Hepatocyte (in vitro differentiated cells): Measurements from ENCODE around the gene GRM8. TPM values are rescaled to one million over a fixed set of nuclear protein-coding genes. Genes with fewer than 3 reads are reported as not detected.

ENCODE experiments used
- DNase-seq: peaks from one replicate; pipeline ENCODE4 v3.0.0-alpha.2; 2016; ENCODE audit warnings: low spot score
- H2AFZ ChIP-seq: fragments of 200-600 bp; sonication (generic); 2 replicates; pipeline ENCODE4 v1.6.0; 2016; ENCODE audit warnings: antibody characterized with exemption, mild to moderate bottlenecking
- H3K27ac ChIP-seq: fragments of 200-600 bp; sonication (generic); 2 replicates; pipeline ENCODE4 v1.5.1; 2016; ENCODE audit warnings: mild to moderate bottlenecking
- H3K27me3 ChIP-seq: fragments of 200-600 bp; sonication (generic); 2 replicates; pipeline ENCODE4 v1.6.1; 2016
- H3K36me3 ChIP-seq: fragments of 200-600 bp; sonication (generic); replicated peaks from 2 replicates; pipeline ENCODE4 v1.5.1; 2016; ENCODE audit warnings: low read depth; ENCODE audit not compliant: insufficient read depth
- H3K4me1 ChIP-seq: fragments of 200-600 bp; sonication (generic); 2 replicates; pipeline ENCODE4 v1.5.1; 2016; ENCODE audit warnings: mild to moderate bottlenecking, moderate library complexity; ENCODE audit not compliant: insufficient read depth
- H3K4me2 ChIP-seq: fragments of 200-600 bp; sonication (generic); 2 replicates; pipeline ENCODE4 v1.6.0; 2016
- H3K4me3 ChIP-seq: fragments of 200-600 bp; sonication (generic); 2 replicates; pipeline ENCODE4 v1.5.1; 2016; ENCODE audit warnings: mild to moderate bottlenecking
- H3K79me2 ChIP-seq: fragments of 200-600 bp; sonication (generic); 2 replicates; pipeline ENCODE4 v1.6.0; 2017; ENCODE audit warnings: mild to moderate bottlenecking
- H3K9me2 ChIP-seq: fragments of 200-600 bp; sonication (generic); replicated peaks from 2 replicates; pipeline ENCODE4 v1.6.0; 2017; ENCODE audit warnings: mild to moderate bottlenecking; ENCODE audit not compliant: insufficient read depth
- H3K9me3 ChIP-seq: fragments of 200-600 bp; sonication (generic); 2 replicates; pipeline ENCODE4 v1.5.1; 2016; ENCODE audit warnings: low read depth, mild to moderate bottlenecking
- H4K20me1 ChIP-seq: fragments of 200-600 bp; sonication (generic); 2 replicates; pipeline ENCODE4 v1.6.0; 2016; ENCODE audit warnings: mild to moderate bottlenecking; ENCODE audit not compliant: insufficient read depth, poor library complexity, severe bottlenecking
- EZH2 ChIP-seq: fragments of 200-600 bp; sonication (generic); IDR thresholded peaks from 2 replicates; pipeline ENCODE4 v1.6.1; 2016; ENCODE audit warnings: antibody characterized with exemption, mild to moderate bottlenecking, borderline replicate concordance
- EZH2phosphoT487 ChIP-seq: fragments of 200-600 bp; sonication (generic); IDR thresholded peaks from one replicate; pipeline ENCODE4 v1.6.1; 2018; ENCODE audit warnings: antibody characterized with exemption, mild to moderate bottlenecking, low read depth, moderate library complexity; ENCODE audit not compliant: unreplicated experiment, severe bottlenecking
- WGBS: methylation state at CpG from one replicate; pipeline ENCODE4 v1.1.6; 2016; ENCODE audit warnings: low lambda C conversion rate; ENCODE audit errors: missing lambda C conversion rate; 5-methylcytosine and 5-hydroxymethylcytosine counted together
- polyA plus RNA-seq: library from polyadenylated mRNA; unstranded; fragments of >200 nt; fragmentation: Nextera tagmentation; extraction: Ambion mirVana; gene quantifications from 2 replicates; pipeline ENCODE4 v1.2.1, GENCODE V29; 2016
- total RNA-seq: library from RNA; depleted of rRNA; stranded (reverse); fragments of >200 nt; gene quantifications from 2 replicates; pipeline ENCODE4 v1.2.3, GENCODE V29; 2014
- TF ChIP-seq, protein P1 (sequence below): fragments of 200-600 bp; sonication (generic); IDR thresholded peaks from 2 replicates; pipeline ENCODE4 v1.5.1; 2016; ENCODE audit warnings: antibody characterized with exemption, mild to moderate bottlenecking; ENCODE audit not compliant: poor library complexity

The GRM8 gene
- total and polyA plus RNA-seq, 2 experiments from 2014 or later, result 0.62 to 4.5 TPM

DNA sequence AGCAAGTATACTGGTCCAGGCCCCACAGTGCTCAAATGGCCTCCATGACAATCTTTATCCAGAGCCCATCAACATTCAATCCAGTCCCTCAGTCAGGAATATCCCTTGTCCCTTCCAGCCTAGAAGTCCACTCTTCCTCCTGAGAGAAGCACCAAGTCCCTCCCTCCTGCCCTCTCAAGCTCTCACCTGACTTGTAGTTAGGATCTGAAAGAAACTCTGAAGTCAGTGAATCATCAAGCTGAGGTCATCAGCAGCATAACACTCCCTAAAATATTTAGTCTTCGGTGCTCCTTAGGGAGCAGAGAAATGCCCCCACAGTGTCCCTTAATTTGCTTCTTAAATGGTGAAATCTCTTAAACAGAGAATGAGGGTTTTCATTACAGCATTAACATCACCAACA lies 31.0 kb downstream of the GRM8 start:
- H2AFZ ChIP-seq, result no peak overlapping the region
- no peaks in the 10 kb centered on the region for H3K4me1 ChIP-seq
- WGBS, result 91% methylated on average over 1 of the region's 1 CpG
- H3K4me2 ChIP-seq, result no peak overlapping the region
- no peaks in the 10 kb centered on the region for H3K9me2 ChIP-seq
- no peak overlapping the region for H3K4me3 ChIP-seq
- peaks cover 7% of the 10 kb centered on the region for H3K27me3 ChIP-seq
- no peaks in the 10 kb centered on the region for H3K36me3 ChIP-seq
- no peak overlapping the region for H3K27ac ChIP-seq
- TF ChIP-seq EZH2 (no peak), EZH2phosphoT487 (no peak)
- DNase-seq, result no peak
- no peaks in the 10 kb centered on the region for H3K9me3 ChIP-seq
- H3K79me2 ChIP-seq, result no peaks in the 10 kb centered on the region
- H4K20me1 ChIP-seq, result no peaks in the 10 kb centered on the region

DNA sequence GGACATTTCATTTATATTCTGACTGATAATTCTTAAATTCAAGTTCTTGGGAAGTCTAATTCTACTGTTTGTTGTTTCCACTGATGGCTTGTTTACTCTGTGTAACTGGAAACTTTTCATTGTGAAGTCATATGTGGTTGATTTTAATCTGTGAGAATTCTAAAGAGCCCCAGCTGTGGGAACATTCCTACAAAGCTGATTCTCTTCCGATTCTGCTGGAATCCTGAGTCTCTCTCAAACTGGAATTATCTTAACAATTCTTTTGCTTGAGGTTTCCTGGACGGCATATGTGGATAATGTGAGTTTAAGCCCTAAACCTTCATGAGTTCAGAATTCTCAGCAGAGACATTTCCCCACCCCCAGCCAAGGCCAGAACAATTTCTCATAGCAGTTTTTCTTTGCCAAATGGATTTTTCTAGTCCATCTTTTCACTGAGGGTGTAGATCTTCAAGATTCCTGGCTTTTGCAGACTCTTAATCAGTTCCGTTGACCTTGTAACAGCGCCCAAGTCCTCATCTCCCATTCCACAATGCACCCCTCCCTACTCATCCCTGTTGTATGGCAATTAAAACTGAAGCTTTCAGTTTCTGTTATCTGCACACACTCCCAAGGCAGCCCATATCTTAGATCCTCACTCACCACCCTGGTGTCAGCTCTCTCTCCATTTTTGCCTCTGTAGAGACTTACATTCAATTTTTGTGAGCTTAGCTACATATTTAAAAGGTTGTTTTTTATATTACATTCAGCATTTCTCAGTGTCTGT lies 37.6 kb downstream of the GRM8 start:
- no peaks in the 10 kb centered on the region for H3K79me2 ChIP-seq
- no peaks in the 10 kb centered on the region for H4K20me1 ChIP-seq
- H3K9me2 ChIP-seq, result no peaks in the 10 kb centered on the region
- no peak overlapping the region for H2AFZ ChIP-seq
- WGBS, result 63% methylated on average over 4 of the region's 4 CpGs
- DNase-seq, result no peak
- no peak overlapping the region for H3K4me3 ChIP-seq
- H3K4me2 ChIP-seq, result no peak overlapping the region
- H3K27me3 ChIP-seq, result no peaks in the 10 kb centered on the region
- H3K4me1 ChIP-seq, result no peaks in the 10 kb centered on the region
- TF ChIP-seq EZH2 (no peak), EZH2phosphoT487 (no peak)
- TF ChIP-seq, protein P1, sequence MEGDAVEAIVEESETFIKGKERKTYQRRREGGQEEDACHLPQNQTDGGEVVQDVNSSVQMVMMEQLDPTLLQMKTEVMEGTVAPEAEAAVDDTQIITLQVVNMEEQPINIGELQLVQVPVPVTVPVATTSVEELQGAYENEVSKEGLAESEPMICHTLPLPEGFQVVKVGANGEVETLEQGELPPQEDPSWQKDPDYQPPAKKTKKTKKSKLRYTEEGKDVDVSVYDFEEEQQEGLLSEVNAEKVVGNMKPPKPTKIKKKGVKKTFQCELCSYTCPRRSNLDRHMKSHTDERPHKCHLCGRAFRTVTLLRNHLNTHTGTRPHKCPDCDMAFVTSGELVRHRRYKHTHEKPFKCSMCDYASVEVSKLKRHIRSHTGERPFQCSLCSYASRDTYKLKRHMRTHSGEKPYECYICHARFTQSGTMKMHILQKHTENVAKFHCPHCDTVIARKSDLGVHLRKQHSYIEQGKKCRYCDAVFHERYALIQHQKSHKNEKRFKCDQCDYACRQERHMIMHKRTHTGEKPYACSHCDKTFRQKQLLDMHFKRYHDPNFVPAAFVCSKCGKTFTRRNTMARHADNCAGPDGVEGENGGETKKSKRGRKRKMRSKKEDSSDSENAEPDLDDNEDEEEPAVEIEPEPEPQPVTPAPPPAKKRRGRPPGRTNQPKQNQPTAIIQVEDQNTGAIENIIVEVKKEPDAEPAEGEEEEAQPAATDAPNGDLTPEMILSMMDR, result no peak
- no peak overlapping the region for H3K27ac ChIP-seq
- H3K9me3 ChIP-seq, result no peaks in the 10 kb centered on the region
- no peaks in the 10 kb centered on the region for H3K36me3 ChIP-seq

DNA sequence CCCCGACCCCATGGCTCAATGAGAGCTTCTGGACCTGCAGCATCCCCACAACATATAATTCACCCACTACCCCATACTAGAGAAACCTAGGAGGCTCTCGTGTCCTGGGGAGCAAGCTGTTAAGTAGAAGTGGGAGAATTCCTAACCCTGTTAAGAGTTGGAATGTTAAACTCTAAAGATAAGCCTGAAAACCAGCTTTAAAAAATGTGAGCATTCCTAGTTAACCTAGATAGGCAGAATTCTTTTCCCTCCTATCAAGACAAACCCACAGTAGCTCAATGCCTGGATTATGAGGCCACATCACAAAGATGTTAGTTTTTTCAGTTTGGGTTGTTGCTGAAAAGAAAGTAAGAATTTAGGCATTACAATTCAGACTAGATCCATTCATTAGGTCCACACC lies 42.9 kb downstream of the GRM8 start:
- no peak for DNase-seq
- H3K9me2 ChIP-seq, result no peaks in the 10 kb centered on the region
- H3K27ac ChIP-seq, result no peak overlapping the region
- H3K36me3 ChIP-seq, result no peaks in the 10 kb centered on the region
- H3K4me2 ChIP-seq, result no peak overlapping the region
- WGBS, result 57% methylated on average over 2 of the region's 2 CpGs
- no peaks in the 10 kb centered on the region for H3K4me1 ChIP-seq
- no peaks in the 10 kb centered on the region for H3K79me2 ChIP-seq
- no peak overlapping the region for H2AFZ ChIP-seq
- no peaks in the 10 kb centered on the region for H3K9me3 ChIP-seq
- H3K4me3 ChIP-seq, result no peak overlapping the region
- no peaks in the 10 kb centered on the region for H4K20me1 ChIP-seq
- TF ChIP-seq EZH2phosphoT487, result no peak
- TF ChIP-seq EZH2, result no peak
- TF ChIP-seq, protein P1, result no peak
- H3K27me3 ChIP-seq, result no peaks in the 10 kb centered on the region

DNA sequence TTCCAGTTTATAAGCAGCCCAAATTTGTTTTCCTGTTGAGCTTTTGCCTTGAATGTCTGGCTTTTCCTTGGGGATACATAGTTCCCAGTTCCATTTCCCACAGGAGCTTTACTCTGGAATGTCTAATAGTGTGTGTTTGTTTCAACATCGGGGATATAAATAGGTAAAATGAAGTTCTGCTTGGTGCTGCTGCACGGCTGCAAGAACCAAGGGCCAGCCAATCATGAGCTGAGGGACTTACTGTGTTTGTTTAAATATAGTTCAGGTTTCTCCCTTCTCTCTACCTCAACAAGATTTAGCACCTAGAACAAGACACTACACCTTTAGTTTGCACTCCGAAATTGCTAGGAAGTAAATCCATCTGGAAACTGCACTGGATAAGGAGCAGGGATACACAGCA lies 43.9 kb downstream of the GRM8 start:
- Histone ChIP-seq H3K36me3 (no peaks in the 10 kb centered on the region), H3K4me2 (no peak overlapping the region), H3K4me3 (no peak overlapping the region), H3K79me2 (no peaks in the 10 kb centered on the region), H3K4me1 (no peaks in the 10 kb centered on the region), H2AFZ (no peak overlapping the region), H3K9me2 (no peaks in the 10 kb centered on the region), H3K9me3 (no peaks in the 10 kb centered on the region), H3K27me3 (no peaks in the 10 kb centered on the region), H4K20me1 (no peaks in the 10 kb centered on the region), H3K27ac (no peak overlapping the region)
- TF ChIP-seq EZH2, result no peak
- TF ChIP-seq, protein P1, result no peak
- no peak for TF ChIP-seq EZH2phosphoT487
- DNase-seq, result no peak
- 84% methylated on average over 3 of the region's 3 CpGs for WGBS
